Hepatocyte (in vitro differentiated cells): ENCODE data around the gene APIP.

ENCODE experiments used
- EZH2 ChIP-seq: fragments of 200-600 bp; sonication (generic); IDR thresholded peaks from 2 replicates; pipeline ENCODE4 v1.6.1; 2016; ENCODE audit warnings: antibody characterized with exemption, mild to moderate bottlenecking, borderline replicate concordance
- TF ChIP-seq, protein P1 (sequence below): fragments of 200-600 bp; sonication (generic); IDR thresholded peaks from 2 replicates; pipeline ENCODE4 v1.5.1; 2016; ENCODE audit warnings: antibody characterized with exemption, mild to moderate bottlenecking; ENCODE audit not compliant: poor library complexity

DNA sequence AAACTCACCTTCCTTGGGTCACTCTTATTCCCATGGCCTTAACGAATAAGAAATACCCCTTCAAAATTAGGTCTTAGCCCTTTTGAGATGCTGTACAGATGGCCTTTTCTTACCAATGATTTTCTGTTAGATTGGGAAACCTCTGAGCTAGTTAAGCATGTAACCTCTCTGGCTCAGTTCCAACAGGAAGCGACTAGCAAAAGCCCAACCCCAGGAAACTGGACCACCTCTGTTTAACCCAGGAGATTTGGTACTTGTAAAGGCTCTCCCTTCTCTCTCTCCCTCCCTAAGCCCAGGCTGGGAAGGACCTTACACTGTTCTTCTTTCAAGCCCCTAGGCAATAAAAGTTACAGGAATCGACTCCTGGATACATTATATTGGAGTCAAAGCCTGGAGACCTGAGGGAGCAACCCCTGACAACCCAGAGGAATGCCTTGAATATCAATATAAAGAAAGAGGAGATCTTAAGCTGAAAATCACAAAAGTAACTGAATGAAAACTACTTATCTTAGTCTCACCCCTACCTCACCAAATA, 11.7 kb downstream of the APIP start:
- no peak for TF ChIP-seq EZH2
- TF ChIP-seq, protein P1, sequence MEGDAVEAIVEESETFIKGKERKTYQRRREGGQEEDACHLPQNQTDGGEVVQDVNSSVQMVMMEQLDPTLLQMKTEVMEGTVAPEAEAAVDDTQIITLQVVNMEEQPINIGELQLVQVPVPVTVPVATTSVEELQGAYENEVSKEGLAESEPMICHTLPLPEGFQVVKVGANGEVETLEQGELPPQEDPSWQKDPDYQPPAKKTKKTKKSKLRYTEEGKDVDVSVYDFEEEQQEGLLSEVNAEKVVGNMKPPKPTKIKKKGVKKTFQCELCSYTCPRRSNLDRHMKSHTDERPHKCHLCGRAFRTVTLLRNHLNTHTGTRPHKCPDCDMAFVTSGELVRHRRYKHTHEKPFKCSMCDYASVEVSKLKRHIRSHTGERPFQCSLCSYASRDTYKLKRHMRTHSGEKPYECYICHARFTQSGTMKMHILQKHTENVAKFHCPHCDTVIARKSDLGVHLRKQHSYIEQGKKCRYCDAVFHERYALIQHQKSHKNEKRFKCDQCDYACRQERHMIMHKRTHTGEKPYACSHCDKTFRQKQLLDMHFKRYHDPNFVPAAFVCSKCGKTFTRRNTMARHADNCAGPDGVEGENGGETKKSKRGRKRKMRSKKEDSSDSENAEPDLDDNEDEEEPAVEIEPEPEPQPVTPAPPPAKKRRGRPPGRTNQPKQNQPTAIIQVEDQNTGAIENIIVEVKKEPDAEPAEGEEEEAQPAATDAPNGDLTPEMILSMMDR: no peak
